RWPE2 (cell line): ENCODE measurements around the gene ANK3.
A peak's percentile ranks its signal among the peaks of the same experiment; 100 is the strongest.

Source experiments
- ATAC-seq: fragments of 200-7000 bp; cut with Tn5 transposase; 3 replicates; pipeline ENCODE4 v1.9.1; 2021; ENCODE audit warnings: low read depth
- DNase-seq: peaks from one replicate; pipeline ENCODE4 v3.0.0-alpha.2; 2020; ENCODE audit warnings: low spot score
- H3K27ac ChIP-seq: fragments of 450-650 bp; 2 replicates; pipeline ENCODE4 v1.5.1; 2017; ENCODE audit warnings: mild to moderate bottlenecking; ENCODE audit not compliant: poor library complexity, severe bottlenecking
- H3K27me3 ChIP-seq: fragments of 250-450 bp; sonication (Bioruptor Pico); 2 replicates; pipeline ENCODE4 v1.5.1; 2021; ENCODE audit warnings: mild to moderate bottlenecking, moderate library complexity; ENCODE audit not compliant: insufficient read depth, poor library complexity, severe bottlenecking
- H3K36me3 ChIP-seq: fragments of 250-450 bp; sonication (Bioruptor Pico); 2 replicates; pipeline ENCODE4 v1.5.1; 2020; ENCODE audit warnings: low read depth, mild to moderate bottlenecking, moderate library complexity
- H3K4me1 ChIP-seq: fragments of 250-450 bp; sonication (Bioruptor Pico); 2 replicates; pipeline ENCODE4 v1.5.1; 2021; ENCODE audit warnings: mild to moderate bottlenecking, moderate library complexity; ENCODE audit not compliant: insufficient read depth, poor library complexity, severe bottlenecking
- H3K4me3 ChIP-seq: fragments of 250-450 bp; sonication (Bioruptor Pico); 2 replicates; pipeline ENCODE4 v1.5.1; 2021; ENCODE audit warnings: mild to moderate bottlenecking, moderate library complexity; ENCODE audit not compliant: severe bottlenecking
- H3K9me3 ChIP-seq: fragments of 250-450 bp; sonication (Bioruptor Pico); 2 replicates; pipeline ENCODE4 v1.5.1; 2021; ENCODE audit warnings: mild to moderate bottlenecking, moderate library complexity; ENCODE audit not compliant: severe bottlenecking
- CTCF ChIP-seq: fragments of 450-650 bp; IDR thresholded peaks from one replicate; pipeline ENCODE4 v1.5.1; 2017; ENCODE audit warnings: mild to moderate bottlenecking, moderate library complexity; ENCODE audit not compliant: poor library complexity, severe bottlenecking

The ANK3 gene

GRCh38 chr10:60281331-60281730 lies 108.3 kb downstream of the ANK3 start:
- H3K27ac ChIP-seq = peak overlapping the region; percentile 77
- H3K9me3 ChIP-seq = no peaks in the 10 kb centered on the region
- peaks cover 29% of the 10 kb centered on the region for H3K4me1 ChIP-seq
- ATAC-seq (peak; percentile 60; the same call in 2 of the 3 replicates), DNase-seq (no peak)
- H3K27me3 ChIP-seq = no peaks in the 10 kb centered on the region
- no peak overlapping the region for H3K4me3 ChIP-seq
- TF ChIP-seq CTCF = no peak
- H3K36me3 ChIP-seq = no peaks in the 10 kb centered on the region

GRCh38 chr10:60280475-60280874 lies 109.2 kb downstream of the ANK3 start:
- H3K9me3 ChIP-seq = no peaks in the 10 kb centered on the region
- no peaks in the 10 kb centered on the region for H3K27me3 ChIP-seq
- ATAC-seq = no peak
- H3K4me3 ChIP-seq = no peak overlapping the region
- H3K36me3 ChIP-seq = no peaks in the 10 kb centered on the region
- no peak for TF ChIP-seq CTCF
- DNase-seq = no peak
- peaks cover 29% of the 10 kb centered on the region for H3K4me1 ChIP-seq
- no peak overlapping the region for H3K27ac ChIP-seq

GRCh38 chr10:60277656-60278055 lies 112.0 kb downstream of the ANK3 start:
- DNase-seq = no peak
- no peak for TF ChIP-seq CTCF
- Histone ChIP-seq H3K27ac (no peak overlapping the region), H3K9me3 (no peaks in the 10 kb centered on the region), H3K4me1 (peaks cover 17% of the 10 kb centered on the region), H3K27me3 (no peaks in the 10 kb centered on the region), H3K36me3 (no peaks in the 10 kb centered on the region), H3K4me3 (no peak overlapping the region)
- ATAC-seq = no peak

GRCh38 chr10:60276232-60276631 lies 113.4 kb downstream of the ANK3 start:
- DNase-seq = no peak
- no peaks in the 10 kb centered on the region for H3K27me3 ChIP-seq
- no peak for ATAC-seq
- H3K27ac ChIP-seq = no peak overlapping the region
- no peaks in the 10 kb centered on the region for H3K36me3 ChIP-seq
- no peak overlapping the region for H3K4me3 ChIP-seq
- H3K4me1 ChIP-seq = peaks cover 3% of the 10 kb centered on the region
- no peak for TF ChIP-seq CTCF
- no peaks in the 10 kb centered on the region for H3K9me3 ChIP-seq

GRCh38 chr10:60271319-60272040 lies 118.2 kb downstream of the ANK3 start:
- Histone ChIP-seq H3K4me3 (no peak overlapping the region), H3K36me3 (no peaks in the 10 kb centered on the region), H3K27ac (no peak overlapping the region), H3K27me3 (no peaks in the 10 kb centered on the region), H3K4me1 (peaks cover 3% of the 10 kb centered on the region), H3K9me3 (no peaks in the 10 kb centered on the region)
- TF ChIP-seq CTCF = no peak
- no peak for DNase-seq
- no peak for ATAC-seq
